TTC549 (cell line): Measurements from ENCODE around the gene ITSN1.
"Not testable (repeated sequence)": the region's sequence is repeated elsewhere in the genome, so short reads cannot be mapped to it uniquely, and the experiment has no call there.

Source experiments
- FAIRE-seq: peaks from 2 replicates; lab custom pipeline; 2012; peaks lifted over from hg19 to GRCh38; lab: Jason Lieb, UNC

The ITSN1 gene

DNA sequence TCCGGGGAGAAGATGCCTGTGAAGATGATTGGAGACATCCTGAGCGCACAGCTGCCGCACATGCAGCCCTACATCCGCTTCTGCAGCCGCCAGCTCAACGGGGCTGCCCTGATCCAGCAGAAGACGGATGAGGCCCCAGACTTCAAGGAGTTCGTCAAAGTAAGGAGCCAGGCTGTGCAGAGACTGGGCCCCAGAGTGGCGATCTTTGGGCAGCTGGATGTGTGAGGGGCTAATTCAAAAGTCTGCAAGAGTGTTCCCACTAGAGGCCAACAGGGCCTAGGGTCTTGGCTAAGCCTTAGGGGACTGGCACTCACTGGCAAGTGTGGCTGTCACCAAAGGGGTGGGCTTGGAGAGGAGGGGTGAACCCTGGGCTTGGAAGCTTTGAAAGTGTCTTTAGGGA, 222.9 kb downstream of the ITSN1 start:
- FAIRE-seq, result no peak

DNA sequence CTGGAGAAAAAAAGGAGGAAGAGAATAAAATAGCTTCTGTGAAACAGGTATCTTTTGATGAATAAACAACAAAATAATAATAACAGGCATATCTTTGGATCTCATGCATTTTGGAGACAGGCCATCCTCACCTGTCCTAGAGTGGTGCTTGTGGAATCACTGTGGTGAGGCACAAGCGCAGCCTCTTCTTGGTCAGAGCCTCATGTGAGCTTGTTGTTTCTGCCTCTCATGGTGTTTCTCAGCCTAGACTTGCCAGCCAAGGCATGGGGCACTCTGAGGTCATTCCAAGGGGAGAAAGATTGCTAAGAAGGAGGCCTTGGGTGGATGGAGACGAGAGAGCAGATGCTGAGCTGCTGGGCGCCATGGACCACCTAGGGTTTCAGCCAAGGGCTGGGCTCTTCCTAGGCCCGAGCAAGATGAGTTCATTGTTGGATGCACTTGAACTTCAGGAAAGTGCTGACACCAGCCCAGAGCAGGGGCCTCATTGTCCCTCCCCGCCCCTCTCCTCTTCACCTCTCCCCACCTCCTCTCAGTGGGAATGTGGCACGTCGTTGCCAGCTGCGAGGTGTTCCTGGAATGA, 223.8 kb downstream of the ITSN1 start:
- no peak for FAIRE-seq

DNA sequence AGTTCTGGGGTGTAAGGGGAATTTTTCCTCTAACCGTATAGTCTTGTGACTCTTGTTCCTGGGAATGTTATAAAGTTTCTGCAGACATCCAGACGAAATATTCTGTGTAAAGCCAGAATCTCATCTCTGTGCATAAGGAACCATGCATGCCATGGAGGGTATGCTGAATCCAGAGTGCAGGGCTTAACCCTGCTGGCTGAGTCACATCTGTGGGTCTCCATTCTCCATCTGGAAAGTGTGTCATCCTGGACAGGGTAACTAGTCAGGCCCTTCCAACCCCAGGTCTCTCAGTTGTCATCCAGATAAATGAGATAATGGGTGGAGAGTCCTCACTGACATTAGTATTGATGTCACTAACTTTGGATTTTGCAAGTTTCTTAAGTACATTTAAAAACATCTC, 224.5 kb downstream of the ITSN1 start:
- FAIRE-seq, result no peak

DNA sequence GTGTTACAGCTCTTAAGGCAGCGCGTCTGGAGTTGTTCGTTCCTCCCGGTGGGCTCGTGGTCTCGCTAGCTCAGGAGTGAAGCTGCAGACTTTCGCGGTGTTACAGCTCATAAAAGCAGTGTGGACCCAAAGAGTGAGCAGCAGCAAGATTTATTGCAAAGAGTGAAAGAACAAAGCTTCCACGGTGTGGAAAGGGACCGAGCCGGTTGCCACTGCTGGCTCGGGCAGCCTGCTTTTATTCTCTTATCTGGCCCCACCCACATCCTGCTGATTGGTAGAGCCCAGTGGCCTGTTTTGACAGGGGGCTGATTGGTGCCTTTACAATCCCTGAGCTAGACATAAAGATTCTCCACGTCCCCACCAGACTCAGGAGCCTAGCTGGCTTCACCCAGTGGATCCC, 225.6 kb downstream of the ITSN1 start:
- not testable (repeated sequence) for FAIRE-seq

DNA sequence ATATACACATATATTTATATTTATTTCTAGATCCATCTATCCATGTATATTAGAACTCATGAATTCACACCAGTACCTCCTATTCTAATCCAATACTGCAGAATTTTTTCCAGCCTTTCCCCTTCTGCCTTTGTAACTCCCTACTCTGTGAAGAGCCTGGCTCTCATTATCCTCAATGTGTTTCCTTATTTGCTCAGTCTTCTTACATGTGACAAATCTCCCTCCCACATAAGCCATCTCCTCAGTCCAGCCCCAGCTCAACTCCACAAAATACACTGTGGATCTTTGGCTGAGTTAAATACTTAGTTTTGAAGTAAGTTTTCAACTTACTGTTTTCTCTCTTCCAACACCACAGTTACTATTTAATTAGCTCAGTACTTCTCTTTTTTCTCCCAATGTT, 227.6 kb downstream of the ITSN1 start:
- no peak for FAIRE-seq

DNA sequence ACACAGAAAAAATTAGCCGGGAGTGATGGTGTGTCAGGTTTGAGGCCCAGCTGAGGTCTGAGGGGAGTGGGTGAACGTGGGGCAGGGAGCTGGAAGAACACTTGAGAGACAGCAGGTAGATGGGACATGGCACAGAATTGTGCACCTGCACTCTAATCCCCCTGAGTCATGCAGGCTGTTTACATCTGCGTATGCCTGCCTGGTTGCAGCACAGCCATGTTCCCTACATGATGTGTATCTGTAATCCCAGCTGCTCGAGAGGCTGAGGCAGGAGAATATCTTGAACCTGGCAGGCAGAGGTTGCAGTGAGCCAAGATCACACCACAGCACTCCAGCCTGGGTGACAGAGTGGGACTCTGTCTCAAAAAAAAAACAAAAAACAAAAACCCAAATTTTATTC, 228.5 kb downstream of the ITSN1 start:
- no peak for FAIRE-seq

DNA sequence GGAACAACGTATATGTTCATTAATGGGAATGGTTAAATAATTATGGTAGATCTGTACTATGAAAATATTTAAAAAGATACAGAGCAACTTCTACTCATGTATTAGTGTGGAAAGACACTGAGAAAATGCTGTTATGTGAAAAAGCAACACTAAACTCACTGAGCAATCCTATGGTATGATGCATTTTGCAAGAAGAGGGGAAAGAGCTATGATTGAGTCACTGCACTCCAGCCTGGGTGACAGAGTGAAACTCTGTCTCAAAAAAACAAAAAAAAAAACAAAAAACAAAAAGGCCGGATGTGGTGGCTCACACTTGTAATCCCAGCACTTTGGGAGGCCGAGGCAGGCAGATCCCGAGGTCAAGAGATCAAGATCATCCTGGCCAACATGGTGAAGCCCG, 228.9 kb downstream of the ITSN1 start:
- no peak for FAIRE-seq

DNA sequence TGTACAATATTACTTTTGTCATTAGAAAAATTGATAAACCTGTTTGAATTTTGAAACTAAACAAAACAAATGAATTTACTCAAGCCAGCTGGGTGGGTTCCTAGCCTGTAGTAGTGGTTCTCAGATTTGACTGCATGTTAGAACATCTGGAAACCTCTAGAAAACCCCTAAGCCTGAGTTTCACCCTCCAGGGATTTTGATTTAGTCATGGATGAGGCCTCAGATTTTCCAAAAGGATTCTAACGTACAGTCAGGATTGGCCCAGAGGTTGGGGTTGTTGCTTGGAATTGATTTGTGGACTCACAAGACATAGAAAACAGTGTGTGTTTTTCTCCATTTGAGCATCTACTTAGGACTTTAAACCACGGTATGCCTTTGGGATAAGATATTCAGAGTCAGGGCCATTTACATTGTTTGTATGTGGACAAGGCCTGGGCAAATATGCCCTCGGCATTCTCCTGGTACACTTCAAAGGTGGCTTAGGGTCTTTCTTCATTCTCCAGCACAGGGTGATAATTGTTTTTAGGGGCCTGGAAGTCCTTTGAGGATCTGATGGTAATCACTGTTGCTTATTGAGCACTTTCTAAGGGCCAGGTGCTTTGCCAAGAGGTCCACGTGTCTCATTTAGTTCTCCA, 230.7 kb downstream of the ITSN1 start:
- FAIRE-seq, result no peak

DNA sequence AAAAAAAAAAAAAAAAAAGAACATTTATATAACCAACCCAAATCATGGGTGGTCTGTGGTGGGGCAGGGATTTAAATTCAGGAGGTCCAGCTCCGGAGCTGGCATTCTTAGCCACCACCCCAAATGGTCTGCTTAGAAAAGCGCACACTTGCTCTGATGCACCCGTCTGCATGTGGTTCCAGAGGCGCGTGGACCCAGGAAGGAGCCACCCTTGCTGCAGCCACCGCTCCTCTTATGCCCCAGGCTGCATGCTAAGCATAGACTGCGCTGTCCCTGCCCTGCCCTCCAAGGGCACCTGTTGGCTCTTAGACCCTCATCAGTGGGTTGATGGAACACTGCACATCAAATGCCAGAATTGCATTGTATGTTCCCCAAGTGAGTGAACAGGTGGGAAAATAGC, 231.9 kb downstream of the ITSN1 start:
- FAIRE-seq, result no peak

DNA sequence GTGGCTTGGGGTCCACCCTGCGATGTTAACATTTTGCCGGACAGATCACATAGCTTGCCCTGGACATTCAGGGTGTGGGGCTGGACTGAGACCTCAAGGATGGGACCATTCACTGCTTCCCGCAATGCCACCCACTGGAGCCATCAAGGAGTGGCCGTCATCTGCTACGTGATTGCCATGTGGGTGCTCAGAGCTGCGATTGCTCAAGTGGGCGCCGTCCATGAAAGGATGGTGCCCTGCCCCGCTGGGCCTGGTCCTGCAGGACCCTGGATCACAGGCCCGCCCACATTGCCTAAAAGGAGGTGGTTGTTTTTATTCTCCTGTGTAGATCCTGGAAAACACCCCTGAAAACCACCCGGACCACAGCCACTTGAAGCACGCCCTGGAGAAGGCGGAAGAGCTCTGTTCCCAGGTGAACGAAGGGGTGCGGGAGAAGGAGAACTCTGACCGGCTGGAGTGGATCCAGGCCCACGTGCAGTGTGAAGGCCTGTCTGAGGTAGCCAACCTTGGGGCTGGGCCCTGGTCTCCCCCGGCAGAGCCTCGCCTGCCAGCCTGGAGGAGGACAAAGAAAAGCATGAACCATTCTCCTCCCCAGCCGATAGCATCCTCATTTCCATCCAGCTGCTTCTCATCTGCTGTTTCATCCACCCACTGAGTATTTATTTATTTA, 232.9 kb downstream of the ITSN1 start:
- FAIRE-seq, result no peak

DNA sequence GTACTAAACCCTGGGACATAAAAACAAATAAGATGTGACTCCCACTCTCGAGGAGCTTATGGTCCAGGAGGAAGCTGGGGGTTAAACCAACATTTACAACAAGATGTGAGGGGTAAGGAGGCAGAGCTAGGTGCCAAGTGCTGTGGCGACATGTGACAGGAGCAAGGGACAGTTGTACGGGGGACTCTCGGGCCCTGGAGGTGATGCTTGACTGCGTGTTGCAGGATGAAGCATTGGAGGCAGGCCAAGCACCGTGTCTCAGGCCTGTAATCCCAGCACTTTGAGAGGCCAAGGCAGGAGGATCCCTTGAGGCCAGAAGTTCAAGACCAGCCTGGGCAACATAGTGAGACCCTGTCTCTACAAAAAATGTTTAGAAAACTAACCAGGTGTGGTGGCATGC, 236.5 kb downstream of the ITSN1 start:
- FAIRE-seq, result no peak

DNA sequence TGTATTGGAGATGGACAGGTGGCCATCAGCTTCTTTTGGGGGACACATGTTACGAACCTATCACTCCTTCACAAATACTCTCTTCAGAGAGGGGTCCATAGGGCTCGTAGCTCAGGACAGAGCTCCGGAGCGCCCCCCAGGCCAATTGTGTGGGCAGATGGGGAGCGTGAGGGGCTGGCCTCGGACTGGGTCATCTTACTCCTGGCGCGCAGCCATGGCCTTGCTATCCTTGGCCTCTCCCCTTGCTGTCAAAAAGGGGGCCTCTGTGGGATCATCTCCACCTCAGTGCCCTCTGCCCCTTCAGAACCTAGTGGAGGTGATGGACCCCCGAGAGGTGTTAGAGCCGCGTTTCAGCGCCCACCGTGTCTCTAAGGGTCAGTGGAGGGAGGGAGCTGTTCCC, 238.3 kb downstream of the ITSN1 start:
- FAIRE-seq, result no peak

DNA sequence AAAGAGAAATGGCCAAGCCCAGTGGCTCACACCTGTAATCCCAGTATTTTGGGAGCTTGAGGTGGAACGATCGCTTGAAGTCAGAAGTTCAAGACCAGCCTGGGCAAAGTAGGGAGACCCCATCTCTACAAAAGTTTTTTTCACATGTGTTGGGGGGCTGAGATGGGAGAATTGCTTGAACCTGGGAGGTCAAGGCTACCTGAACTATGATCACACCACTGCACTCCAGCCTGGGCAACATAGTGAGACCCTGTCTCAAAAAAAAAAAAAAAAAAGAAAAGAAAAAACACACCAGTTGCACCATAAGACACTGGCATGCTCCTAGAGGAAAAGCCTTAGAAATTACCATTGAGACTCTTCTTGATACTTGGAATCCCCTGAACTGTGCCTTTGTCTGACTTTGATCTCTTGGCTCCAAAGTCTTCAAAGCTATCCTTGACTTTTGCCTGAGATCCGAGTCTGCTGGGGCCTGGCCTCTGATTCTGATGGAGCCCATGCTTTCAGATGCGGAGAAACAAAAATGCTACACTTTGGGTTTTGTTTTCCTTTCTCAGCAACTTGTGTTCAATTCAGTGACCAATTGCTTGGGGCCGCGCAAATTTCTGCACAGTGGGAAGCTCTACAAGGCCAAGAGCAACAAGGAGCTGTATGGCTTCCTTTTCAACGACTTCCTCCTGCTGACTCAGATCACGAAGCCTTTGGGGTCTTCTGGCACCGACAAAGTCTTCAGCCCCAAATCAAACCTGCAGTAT, 239.6 kb downstream of the ITSN1 start:
- FAIRE-seq, result no peak

DNA sequence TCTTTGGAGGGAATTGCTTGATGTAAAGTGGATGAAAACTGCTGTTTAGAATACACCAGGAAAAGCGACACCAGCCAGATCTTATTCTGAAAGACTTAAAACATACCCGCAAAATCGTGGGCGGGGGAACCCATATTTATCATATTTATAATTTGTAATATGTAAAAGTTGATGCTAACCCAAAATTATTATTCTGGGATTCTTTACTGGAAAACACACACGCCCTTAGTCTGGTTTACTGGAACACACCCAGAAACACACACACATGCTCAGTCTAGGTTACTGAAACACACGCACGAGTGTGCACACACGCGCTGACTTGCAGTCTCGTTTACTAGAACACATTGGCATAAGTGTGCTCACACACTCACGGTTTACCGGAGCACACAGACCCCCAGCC, 240.8 kb downstream of the ITSN1 start:
- no peak for FAIRE-seq

DNA sequence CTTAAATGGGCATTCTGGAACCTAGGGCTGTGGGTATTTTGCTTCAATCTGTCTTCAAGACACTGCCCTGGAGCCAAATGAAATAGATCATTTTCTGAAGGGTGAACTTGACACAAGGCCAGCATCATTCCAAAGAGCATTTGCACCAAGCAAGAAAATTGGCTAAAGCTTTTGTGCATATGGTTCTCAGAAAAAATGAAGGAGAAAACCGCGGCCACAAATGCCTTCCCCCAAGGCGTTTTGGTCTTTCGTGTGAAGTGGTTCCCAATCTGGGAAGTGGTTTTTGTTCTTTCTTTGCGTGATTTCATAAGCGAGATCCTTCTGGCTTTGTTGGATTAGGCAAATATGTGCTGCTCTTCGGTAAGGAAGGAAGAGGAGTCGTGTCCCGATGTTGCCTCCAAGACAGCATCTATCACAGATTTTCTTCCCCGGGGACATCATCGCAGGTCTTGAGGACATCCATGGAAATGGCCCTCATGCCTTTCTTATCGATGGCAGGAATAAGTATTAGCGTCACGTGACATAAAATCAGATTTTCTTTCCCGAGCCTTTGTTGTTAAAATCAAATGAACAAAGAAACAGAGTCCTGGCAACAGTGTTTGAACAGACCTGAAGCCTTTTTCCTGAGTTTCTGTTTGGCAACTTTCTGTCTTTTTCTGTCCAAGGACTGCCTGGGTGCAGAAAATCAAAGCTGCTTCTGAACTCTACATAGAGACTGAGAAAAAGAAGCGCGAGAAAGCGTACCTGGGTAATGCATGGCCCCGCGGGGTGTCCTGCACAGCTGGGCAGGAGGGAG, 242.3 kb downstream of the ITSN1 start:
- no peak for FAIRE-seq

DNA sequence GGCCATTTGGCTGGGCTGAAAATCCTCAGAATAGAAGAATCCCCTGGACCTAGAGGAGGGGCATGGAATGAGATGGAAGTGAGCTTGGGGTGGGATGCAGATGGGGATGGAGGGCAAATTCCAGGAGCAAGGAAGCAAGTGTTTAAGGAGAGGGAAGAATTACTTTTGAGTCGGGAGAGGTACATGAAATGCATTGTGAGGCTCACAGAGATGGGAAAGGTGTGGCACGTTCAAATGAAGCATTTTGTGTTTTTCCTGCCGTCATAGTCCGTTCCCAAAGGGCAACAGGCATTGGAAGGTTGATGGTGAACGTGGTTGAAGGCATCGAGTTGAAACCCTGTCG, 242.8 kb downstream of the ITSN1 start:
- no peak for FAIRE-seq

DNA sequence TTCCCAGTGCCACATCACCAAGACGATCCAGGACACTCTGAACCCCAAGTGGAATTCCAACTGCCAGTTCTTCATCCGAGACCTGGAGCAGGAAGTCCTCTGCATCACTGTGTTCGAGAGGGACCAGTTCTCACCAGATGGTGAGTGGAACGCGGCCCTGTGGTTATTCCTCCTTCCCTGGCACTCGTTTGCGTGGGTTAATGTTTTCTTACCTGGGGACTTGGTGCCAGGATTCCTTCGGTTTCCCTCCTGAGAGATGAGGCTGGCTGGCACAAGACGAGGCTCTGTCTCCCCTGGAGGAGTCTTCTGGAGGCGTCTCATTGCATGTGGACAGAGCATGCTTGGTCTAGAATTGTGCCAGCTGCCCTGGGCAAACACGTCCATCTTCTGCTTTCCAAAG, 244.0 kb downstream of the ITSN1 start:
- FAIRE-seq, result no peak

DNA sequence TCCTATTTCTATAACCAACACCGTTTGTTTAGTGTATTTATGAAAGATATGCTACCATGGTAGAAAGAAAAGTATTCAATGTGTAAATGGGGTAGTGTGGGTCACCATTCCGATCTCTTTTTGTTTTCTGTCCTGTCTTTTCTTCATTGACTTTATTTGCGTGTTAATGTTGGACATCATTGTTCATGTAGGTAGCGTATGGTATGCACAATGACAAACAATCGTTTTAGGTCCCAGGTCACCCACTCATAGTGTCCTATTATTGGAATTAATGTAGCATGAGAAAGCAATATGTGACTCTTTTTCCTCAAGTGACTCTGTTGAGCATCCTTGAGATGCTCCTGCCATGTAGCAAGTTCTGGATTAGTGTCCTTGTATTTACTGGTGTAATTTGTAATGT, 247.9 kb downstream of the ITSN1 start:
- no peak for FAIRE-seq

DNA sequence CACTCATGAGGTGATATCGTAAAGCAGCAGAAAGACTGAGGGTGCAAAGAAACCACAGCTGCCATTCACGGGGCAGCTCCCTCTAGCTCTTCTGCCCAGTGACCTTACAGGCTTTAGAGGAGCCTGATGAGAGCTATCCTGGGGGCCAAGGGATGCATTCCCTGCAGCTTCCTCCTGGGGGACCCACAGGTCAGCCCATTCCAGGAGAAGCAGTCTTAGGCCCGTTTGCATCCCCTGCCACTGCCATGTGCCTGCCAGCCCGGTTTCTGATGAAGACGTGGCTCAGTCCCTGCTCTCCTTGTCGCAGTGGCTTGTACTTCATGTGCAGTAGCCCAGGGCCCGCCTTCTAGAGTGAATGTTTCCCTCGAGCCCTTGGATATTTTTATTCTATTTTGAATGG, 250.6 kb downstream of the ITSN1 start:
- FAIRE-seq, result no peak

DNA sequence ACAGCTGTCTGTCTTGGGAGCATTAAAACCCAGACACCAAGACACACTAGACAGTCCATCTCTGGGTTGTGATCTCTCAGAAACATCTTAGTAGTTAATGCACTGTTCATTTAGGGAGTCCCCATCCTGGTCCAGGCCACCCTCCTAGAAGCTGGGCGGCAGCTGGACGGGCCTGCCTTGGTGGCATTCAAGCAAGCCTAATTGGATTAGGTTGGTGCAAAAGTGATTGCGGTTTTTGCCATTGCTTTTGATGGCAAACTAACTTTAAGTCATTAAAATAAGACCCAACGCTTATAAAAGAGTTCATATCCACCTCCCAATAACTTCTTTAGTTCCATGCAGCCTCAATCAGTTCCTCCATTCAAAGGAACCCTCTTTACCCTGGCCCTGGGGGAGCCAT, 251.6 kb downstream of the ITSN1 start:
- FAIRE-seq, result no peak

DNA sequence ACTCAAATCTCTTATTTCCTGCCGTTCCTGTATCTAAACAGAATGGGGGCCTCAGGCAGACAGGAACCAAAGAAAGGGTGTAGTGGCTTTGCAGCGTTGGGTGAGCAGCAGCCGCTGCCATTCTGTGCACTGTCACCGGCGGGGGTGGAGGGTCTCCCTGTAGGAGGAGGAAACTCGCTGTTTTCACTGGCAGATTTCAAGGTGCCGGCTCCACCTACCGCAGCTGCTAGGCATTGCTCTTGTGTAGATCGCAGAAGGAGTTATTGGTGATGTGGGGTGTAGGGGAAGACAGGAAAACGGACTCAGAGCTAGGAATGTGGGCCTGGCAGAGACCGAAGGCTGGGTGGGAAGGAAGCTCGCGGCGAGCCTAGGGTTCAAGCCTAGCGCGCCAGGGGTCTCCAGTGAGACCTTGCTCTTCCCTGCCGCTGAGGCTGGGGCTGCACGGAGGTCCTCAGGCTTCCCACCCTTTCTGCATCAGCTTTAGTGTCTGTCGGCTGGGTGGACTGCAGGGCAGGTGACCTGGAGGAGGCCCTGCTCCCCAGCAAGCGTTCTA, 252.5 kb downstream of the ITSN1 start:
- peak; percentile 5 for FAIRE-seq

DNA sequence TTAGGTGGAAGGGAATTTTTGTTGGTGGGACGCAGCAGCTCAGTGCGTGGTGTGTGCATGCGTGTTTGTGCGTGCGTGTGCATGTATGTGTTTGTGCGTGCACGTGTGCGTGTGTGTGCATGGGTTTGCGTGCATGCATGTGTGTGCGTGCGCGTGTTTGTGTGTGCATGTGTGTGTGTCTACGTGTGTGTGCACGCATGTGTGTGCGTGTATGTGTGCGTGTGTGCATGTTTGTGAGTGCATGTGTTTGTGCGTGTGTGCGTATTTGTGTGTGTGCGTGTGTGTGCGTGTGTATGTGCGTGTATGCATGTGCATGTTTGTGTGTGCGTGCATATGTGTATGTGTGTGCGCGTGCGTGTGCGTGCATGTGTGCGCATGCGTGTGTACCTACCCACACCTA, 253.1 kb downstream of the ITSN1 start:
- FAIRE-seq, result no peak
